HG03565 (cell line): Measurements from ENCODE around the gene ZNF654.
"Not testable (repeated sequence)": the region's sequence is repeated elsewhere in the genome, so short reads cannot be mapped to it uniquely, and the experiment has no call there.

Source experiments
- ATAC-seq: cut with Tn5 transposase; IDR thresholded peaks from one replicate; pipeline ENCODE4 v1.9.1; 2021; ENCODE audit warnings: mild to moderate bottlenecking, moderate library complexity; ENCODE audit not compliant: unreplicated experiment

The ZNF654 gene

GRCh38 chr3:88058581-88059379 is at the start of gene ZNF654, which contains the start of gene CGGBP1:
Gene ZNF654, plus strand, starts transcription at chr3:88059255. Its CDS starts 65 bp downstream, at chr3:88059320.
Gene CGGBP1, minus strand, starts transcription at chr3:88059005. Its CDS starts 3,029 bp downstream, at chr3:88055976.
- ATAC-seq = peak; percentile 88

DNA sequence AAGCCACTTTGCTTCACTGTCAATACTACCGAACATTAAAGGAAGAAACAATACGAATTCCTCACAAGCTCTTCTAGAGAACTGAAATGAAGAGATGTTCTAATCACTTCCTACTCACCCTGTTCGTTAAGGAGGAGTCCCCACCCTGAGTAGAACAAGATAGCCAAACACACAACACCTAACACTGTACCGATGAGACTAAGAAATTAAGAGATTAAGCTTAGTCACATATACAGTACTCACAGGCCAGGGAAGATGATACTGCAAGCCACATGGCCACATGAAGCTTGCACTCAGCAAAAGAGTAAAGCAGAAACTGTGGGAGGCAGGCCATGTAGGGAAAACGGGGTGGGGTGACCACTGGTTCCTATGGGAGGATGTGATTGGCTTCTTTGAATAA is 48.2 kb upstream of the ZNF654 start:
- no peak for ATAC-seq

- no peak for ATAC-seq
Observed at GRCh38 chr3:88013592-88013991, 45.5 kb upstream of the ZNF654 start.

- ATAC-seq = not testable (repeated sequence)
Observed at GRCh38 chr3:88015656-88016055, 43.4 kb upstream of the ZNF654 start.

GRCh38 chr3:88019024-88019423 is 40.0 kb upstream of the ZNF654 start:
- peak; percentile 99 for ATAC-seq

- no peak for ATAC-seq
Observed at GRCh38 chr3:88025001-88025552, 34.0 kb upstream of the ZNF654 start.

DNA sequence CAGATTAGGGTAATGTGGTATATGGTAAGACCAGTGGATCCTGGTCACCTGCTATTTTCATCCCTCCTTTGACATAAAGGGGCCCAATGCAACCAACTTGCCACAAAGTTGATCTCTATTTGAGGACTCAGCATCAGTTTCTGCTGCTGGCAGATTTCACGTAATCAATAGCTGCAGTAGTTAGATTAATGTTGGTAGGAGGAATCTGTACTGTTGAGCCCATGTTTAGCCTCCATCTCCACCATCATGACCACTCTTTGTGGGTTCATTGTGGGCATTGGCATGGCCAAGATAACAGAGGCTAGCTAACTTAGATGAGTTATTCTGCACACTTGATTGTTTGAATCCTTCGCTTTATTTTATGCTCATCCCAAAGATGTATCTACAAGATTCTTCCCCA is 30.2 kb upstream of the ZNF654 start:
- ATAC-seq = no peak

DNA sequence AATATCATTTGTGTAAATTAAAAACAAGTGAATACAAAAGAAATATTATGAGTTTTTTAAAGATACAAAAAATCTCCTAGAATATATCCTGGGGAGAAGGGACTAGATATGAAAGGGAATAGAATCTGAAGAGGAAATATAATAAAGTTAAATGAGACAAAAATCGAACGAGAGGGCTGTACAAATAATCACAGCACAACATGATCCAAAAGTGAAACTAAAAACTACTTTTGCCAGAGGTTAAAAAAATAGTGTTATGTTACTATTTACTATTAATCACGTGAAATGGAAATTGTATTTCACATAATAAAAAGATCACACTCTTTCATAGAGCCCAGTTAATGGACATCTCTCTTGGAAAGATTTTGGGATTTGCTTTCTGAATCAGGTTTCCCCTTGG is 28.8 kb upstream of the ZNF654 start:
- ATAC-seq = no peak

GRCh38 chr3:88031642-88032077 is 27.4 kb upstream of the ZNF654 start:
- ATAC-seq = peak; percentile 81

DNA sequence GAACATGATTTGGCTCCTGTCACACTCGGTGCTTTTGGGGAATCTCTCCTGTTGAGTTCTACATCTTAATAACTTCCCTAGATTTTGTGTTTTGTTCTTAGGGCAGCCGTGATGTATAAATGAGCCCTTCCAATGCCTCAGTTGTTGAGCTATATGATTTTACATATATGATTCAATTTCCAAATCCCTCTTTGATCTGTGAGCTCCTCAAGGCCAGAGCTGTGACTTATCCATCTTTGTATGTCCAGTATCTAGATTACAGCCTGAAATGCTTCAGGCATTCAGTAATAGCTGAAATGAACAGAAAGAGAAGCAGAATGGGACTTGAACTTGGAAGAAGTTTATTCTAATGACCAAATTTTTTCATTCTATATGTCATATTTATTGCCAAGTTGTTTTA is 26.8 kb upstream of the ZNF654 start:
- no peak for ATAC-seq

- no peak for ATAC-seq
Observed at GRCh38 chr3:88033079-88033478, 26.0 kb upstream of the ZNF654 start.

GRCh38 chr3:88033808-88034207 is 25.2 kb upstream of the ZNF654 start:
- ATAC-seq = no peak

DNA sequence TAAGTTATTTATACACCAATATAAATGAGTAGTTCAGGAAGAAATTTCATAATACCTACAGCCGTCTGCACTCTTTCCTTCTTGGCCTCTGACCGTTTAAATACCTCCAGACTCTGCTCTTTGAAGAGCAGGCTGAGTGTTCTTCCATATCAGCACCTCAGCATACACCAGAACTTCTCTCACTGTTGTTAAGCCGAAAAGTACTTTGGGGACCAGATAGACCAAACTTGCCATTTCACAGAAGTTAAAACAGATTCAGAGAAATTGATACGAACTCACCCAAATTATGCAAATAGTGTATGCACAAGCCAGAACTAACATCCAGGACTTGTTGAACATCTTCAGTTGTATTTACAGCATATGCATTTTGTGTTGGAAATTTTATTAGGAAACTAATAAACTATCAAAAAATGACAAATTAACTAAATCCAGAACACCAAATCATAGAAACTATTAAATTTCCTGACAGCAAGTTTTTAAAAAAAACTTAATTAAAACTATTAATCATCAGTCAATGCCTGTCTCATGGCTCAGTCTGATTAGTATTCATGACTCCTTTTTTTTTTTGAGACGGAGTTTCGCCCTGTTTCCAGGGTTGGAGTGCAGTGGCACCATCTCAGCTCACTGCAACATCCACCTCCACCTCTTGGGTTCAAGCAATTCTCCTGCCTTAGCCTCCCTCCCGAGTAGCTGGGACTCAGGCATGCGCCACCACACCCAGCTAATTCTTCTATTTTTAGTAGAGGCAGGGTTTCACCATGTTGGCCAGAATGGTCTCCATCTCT is 24.4 kb upstream of the ZNF654 start:
- no peak for ATAC-seq

- ATAC-seq = no peak
Observed at GRCh38 chr3:88036221-88036620, 22.8 kb upstream of the ZNF654 start.

- ATAC-seq = no peak
Observed at GRCh38 chr3:88038566-88038965, 20.5 kb upstream of the ZNF654 start.

GRCh38 chr3:88040529-88040928 is 18.5 kb upstream of the ZNF654 start:
- no peak for ATAC-seq

GRCh38 chr3:88041005-88041404 is 18.1 kb upstream of the ZNF654 start:
- no peak for ATAC-seq

DNA sequence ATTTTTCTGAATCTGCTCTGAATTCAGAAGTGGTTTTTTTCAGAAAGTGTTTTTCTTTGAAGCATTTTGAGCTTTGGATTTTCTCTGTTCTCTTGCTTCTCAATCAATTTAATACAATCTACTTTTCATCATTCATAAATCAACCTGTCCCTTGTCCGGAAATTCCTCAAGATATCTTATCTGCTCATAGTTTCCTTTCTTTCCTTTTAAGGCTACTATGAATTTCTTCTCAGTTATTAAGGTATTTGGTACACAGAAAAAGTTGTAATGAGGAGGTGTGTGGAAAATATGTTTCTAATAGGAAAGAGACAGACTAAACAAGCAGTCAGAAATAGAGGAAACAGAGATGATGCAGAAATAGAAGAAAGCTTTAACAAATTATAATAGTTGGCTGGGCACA is 14.6 kb upstream of the ZNF654 start:
- no peak for ATAC-seq

GRCh38 chr3:88046766-88047165 is 12.3 kb upstream of the ZNF654 start:
- ATAC-seq = no peak

- no peak for ATAC-seq
Observed at GRCh38 chr3:88057630-88058305, 1.3 kb upstream of the ZNF654 start.

DNA sequence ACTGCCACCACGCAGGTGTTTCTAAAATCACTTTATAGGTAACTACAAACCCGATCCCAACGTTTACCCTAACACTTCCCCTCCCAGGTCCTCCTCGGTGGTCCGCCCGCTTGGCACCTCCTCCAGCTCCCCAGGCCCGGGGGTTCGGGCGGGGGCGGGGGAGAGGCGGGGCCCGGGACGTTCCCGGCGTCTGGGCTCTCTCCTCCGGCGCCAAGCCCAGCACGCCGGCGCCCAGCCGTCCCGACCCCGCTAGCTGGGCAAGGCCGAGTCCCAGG is 812 bp upstream of the ZNF654 start:
- no peak for ATAC-seq
